HEK293 (cell line): ENCODE results near the gene TBC1D14.
A peak's percentile ranks its signal among the peaks of the same experiment; 100 is the strongest.

Experiments used
- ATF2 ChIP-seq: fragments of 450-650 bp; formaldehyde crosslinking; IDR thresholded peaks from 2 replicates; pipeline ENCODE4 v1.5.1; 2016; ENCODE audit warnings: missing biosample characterization, missing genetic modification characterization, low read depth
- CTCF ChIP-seq: fragments of 450-650 bp; formaldehyde crosslinking; IDR thresholded peaks from 2 replicates; pipeline ENCODE4 v1.5.1; 2016; ENCODE audit warnings: missing biosample characterization, missing genetic modification characterization
- ELK4 ChIP-seq: IDR thresholded peaks from 2 replicates; pipeline ENCODE4 v1.6.1; 2011; ENCODE audit warnings: mild to moderate bottlenecking, low read depth, low read length, borderline replicate concordance
- GFI1B ChIP-seq: fragments of 450-650 bp; formaldehyde crosslinking; IDR thresholded peaks from 2 replicates; pipeline ENCODE4 v1.5.1; 2016; ENCODE audit warnings: missing biosample characterization, missing genetic modification characterization
- KLF17 ChIP-seq: fragments of 450-650 bp; formaldehyde crosslinking; IDR thresholded peaks from 2 replicates; pipeline ENCODE4 v1.5.1; 2016; ENCODE audit warnings: missing biosample characterization, missing genetic modification characterization
- KLF7 ChIP-seq: fragments of 450-650 bp; formaldehyde crosslinking; IDR thresholded peaks from 2 replicates; pipeline ENCODE4 v1.5.1; 2016; ENCODE audit warnings: missing biosample characterization, missing genetic modification characterization, borderline replicate concordance
- REPIN1 ChIP-seq: fragments of 450-650 bp; formaldehyde crosslinking; IDR thresholded peaks from 2 replicates; pipeline ENCODE4 v1.5.1; 2017; ENCODE audit warnings: missing biosample characterization, missing genetic modification characterization, low read depth
- REST ChIP-seq: fragments of 450-650 bp; formaldehyde crosslinking; IDR thresholded peaks from 2 replicates; pipeline ENCODE4 v1.5.1; 2016; ENCODE audit warnings: missing biosample characterization, missing genetic modification characterization
- SETDB1 ChIP-seq: IDR thresholded peaks from one replicate; pipeline ENCODE4 v1.6.1; 2017; ENCODE audit warnings: mild to moderate bottlenecking, low read length, moderate library complexity, mixed read lengths; ENCODE audit not compliant: insufficient read length
- TSHZ1 ChIP-seq: fragments of 450-650 bp; formaldehyde crosslinking; IDR thresholded peaks from 2 replicates; pipeline ENCODE4 v1.5.1; 2016; ENCODE audit warnings: missing biosample characterization, missing genetic modification characterization, borderline replicate concordance
- ZNF19 ChIP-seq: fragments of 450-650 bp; formaldehyde crosslinking; IDR thresholded peaks from 2 replicates; pipeline ENCODE4; 2016; ENCODE audit warnings: missing biosample characterization, missing genetic modification characterization, low read depth
- ZNF2 ChIP-seq: fragments of 450-650 bp; formaldehyde crosslinking; IDR thresholded peaks from 2 replicates; pipeline ENCODE4 v1.5.1; 2016; ENCODE audit warnings: missing biosample characterization, missing genetic modification characterization
- ZNF280D ChIP-seq: fragments of 450-650 bp; formaldehyde crosslinking; IDR thresholded peaks from 2 replicates; pipeline ENCODE4 v1.5.1; 2016; ENCODE audit warnings: missing biosample characterization, missing genetic modification characterization
- ZNF48 ChIP-seq: fragments of 450-650 bp; formaldehyde crosslinking; IDR thresholded peaks from 2 replicates; pipeline ENCODE4 v1.5.1; 2016; ENCODE audit warnings: missing biosample characterization, missing genetic modification characterization
- ZNF621 ChIP-seq: fragments of 450-650 bp; formaldehyde crosslinking; IDR thresholded peaks from 2 replicates; pipeline ENCODE4 v1.5.1; 2017; ENCODE audit warnings: missing biosample characterization, missing genetic modification characterization
- ZNF645 ChIP-seq: fragments of 450-650 bp; formaldehyde crosslinking; IDR thresholded peaks from 2 replicates; pipeline ENCODE4; 2016; ENCODE audit warnings: missing biosample characterization, missing genetic modification characterization
- ZNF707 ChIP-seq: fragments of 450-650 bp; formaldehyde crosslinking; IDR thresholded peaks from 2 replicates; pipeline ENCODE4 v1.5.1; 2016; ENCODE audit warnings: missing biosample characterization, missing genetic modification characterization
- ZNF747 ChIP-seq: fragments of 450-650 bp; formaldehyde crosslinking; IDR thresholded peaks from 2 replicates; pipeline ENCODE4 v1.5.1; 2016; ENCODE audit warnings: missing biosample characterization, missing genetic modification characterization
- ZNF837 ChIP-seq: fragments of 450-650 bp; formaldehyde crosslinking; IDR thresholded peaks from 2 replicates; pipeline ENCODE4 v1.5.1; 2016; ENCODE audit warnings: missing biosample characterization, missing genetic modification characterization

Gene TBC1D14

GRCh38 chr4:6909113-6909969, at the start of gene TBC1D14 (continued):
- no peak for TF ChIP-seq ZNF621
- no peak for TF ChIP-seq ZNF837
- TF ChIP-seq ZNF280D (tag by site-specific recombination), result no peak
- no peak for TF ChIP-seq TSHZ1 (tag by site-specific recombination)
- no peak for TF ChIP-seq ZNF19 (tag by site-specific recombination)
- TF ChIP-seq REST (tag by site-specific recombination), result no peak
- TF ChIP-seq ZNF48, result no peak
- no peak for TF ChIP-seq SETDB1
- no peak for TF ChIP-seq ZNF2
- peak; percentile 70; the same call in 1 of the 2 replicates for TF ChIP-seq KLF17
- TF ChIP-seq KLF7 (tag by site-specific recombination), result 0 out of 2 replicates have a peak, but pooled peaks have one; percentile 31
- no peak for TF ChIP-seq GFI1B (tag by site-specific recombination)
- no peak for TF ChIP-seq ZNF707
- TF ChIP-seq CTCF (tag by site-specific recombination), result peak; percentile 50; the same call in 1 of the 2 replicates
- no peak; the same call in 1 of the 2 replicates for TF ChIP-seq ELK4
- TF ChIP-seq ZNF645 (tag by site-specific recombination), result no peak
- no peak for TF ChIP-seq ZNF747 (tag by site-specific recombination)
- TF ChIP-seq ATF2 (tag by site-specific recombination), result no peak
- TF ChIP-seq REPIN1 (tag by site-specific recombination), result no peak
